ENCODE measurements around the gene TGM3.

The TGM3 gene

GRCh38 chr20:2365666-2366065 is 69.9 kb downstream of the TGM3 start:
- Histone ChIP-seq H3K4me3 (ENCODE audit: low read depth, low read length) (no peak overlapping the region), H3K9ac (ENCODE audit: low read depth, low read length) (no peak overlapping the region), H3K27me3 (ENCODE audit: control insufficient read depth, insufficient read depth, low read length) (no peaks in the 10 kb centered on the region), H3K9me3 (ENCODE audit: control insufficient read depth, insufficient read depth, low read length) (no peaks in the 10 kb centered on the region), H3K36me3 (ENCODE audit: control insufficient read depth, insufficient read depth, low read length) (no peaks in the 10 kb centered on the region), H3K4me1 (ENCODE audit: control insufficient read depth, insufficient read depth, low read length) (no peaks in the 10 kb centered on the region)

- H3K4me1 ChIP-seq (ENCODE audit: control insufficient read depth, insufficient read depth, low read length) = no peaks in the 10 kb centered on the region
- no peak overlapping the region for H3K9ac ChIP-seq (ENCODE audit: low read depth, low read length)
- H3K9me3 ChIP-seq (ENCODE audit: control insufficient read depth, insufficient read depth, low read length) = no peaks in the 10 kb centered on the region
- no peaks in the 10 kb centered on the region for H3K27me3 ChIP-seq (ENCODE audit: control insufficient read depth, insufficient read depth, low read length)
- H3K4me3 ChIP-seq (ENCODE audit: low read depth, low read length) = no peak overlapping the region
- H3K36me3 ChIP-seq (ENCODE audit: control insufficient read depth, insufficient read depth, low read length) = no peaks in the 10 kb centered on the region
These were observed 72.8 kb downstream of the TGM3 start for GRCh38 chr20:2368621-2369020.

- no peaks in the 10 kb centered on the region for H3K4me1 ChIP-seq (ENCODE audit: control insufficient read depth, insufficient read depth, low read length)
- no peaks in the 10 kb centered on the region for H3K27me3 ChIP-seq (ENCODE audit: control insufficient read depth, insufficient read depth, low read length)
- no peaks in the 10 kb centered on the region for H3K9me3 ChIP-seq (ENCODE audit: control insufficient read depth, insufficient read depth, low read length)
- H3K36me3 ChIP-seq (ENCODE audit: control insufficient read depth, insufficient read depth, low read length) = no peaks in the 10 kb centered on the region
- no peak overlapping the region for H3K9ac ChIP-seq (ENCODE audit: low read depth, low read length)
- H3K4me3 ChIP-seq (ENCODE audit: low read depth, low read length) = no peak overlapping the region
These were observed 77.3 kb downstream of the TGM3 start for GRCh38 chr20:2373098-2373497.

- H3K9me3 ChIP-seq (ENCODE audit: control insufficient read depth, insufficient read depth, low read length) = no peaks in the 10 kb centered on the region
- no peak overlapping the region for H3K4me3 ChIP-seq (ENCODE audit: low read depth, low read length)
- H3K4me1 ChIP-seq (ENCODE audit: control insufficient read depth, insufficient read depth, low read length) = no peaks in the 10 kb centered on the region
- H3K27me3 ChIP-seq (ENCODE audit: control insufficient read depth, insufficient read depth, low read length) = no peaks in the 10 kb centered on the region
- no peaks in the 10 kb centered on the region for H3K36me3 ChIP-seq (ENCODE audit: control insufficient read depth, insufficient read depth, low read length)
- no peak overlapping the region for H3K9ac ChIP-seq (ENCODE audit: low read depth, low read length)
These were observed 78.7 kb downstream of the TGM3 start for GRCh38 chr20:2374346-2375125.

GRCh38 chr20:2378893-2379292 is 83.1 kb downstream of the TGM3 start:
- Histone ChIP-seq H3K4me1 (ENCODE audit: control insufficient read depth, insufficient read depth, low read length) (peaks cover 2% of the 10 kb centered on the region), H3K36me3 (ENCODE audit: control insufficient read depth, insufficient read depth, low read length) (peaks cover 3% of the 10 kb centered on the region), H3K9ac (ENCODE audit: low read depth, low read length) (no peak overlapping the region), H3K4me3 (ENCODE audit: low read depth, low read length) (no peak overlapping the region), H3K9me3 (ENCODE audit: control insufficient read depth, insufficient read depth, low read length) (no peaks in the 10 kb centered on the region), H3K27me3 (ENCODE audit: control insufficient read depth, insufficient read depth, low read length) (no peaks in the 10 kb centered on the region)

- no peak overlapping the region for H3K9ac ChIP-seq (ENCODE audit: low read depth, low read length)
These were observed 83.9 kb downstream of the TGM3 start for GRCh38 chr20:2379511-2380229.

GRCh38 chr20:2380601-2381000 is 84.8 kb downstream of the TGM3 start, which contains the start of gene TGM6:
Gene TGM6 (plus strand): TSS chr20:2380901. CDS start chr20:2380969, 68 bp downstream.
- Histone ChIP-seq H3K27me3 (ENCODE audit: control insufficient read depth, insufficient read depth, low read length) (no peaks in the 10 kb centered on the region), H3K36me3 (ENCODE audit: control insufficient read depth, insufficient read depth, low read length) (peaks cover 3% of the 10 kb centered on the region), H3K4me3 (ENCODE audit: low read depth, low read length) (no peak within 1 kb of the TSS), H3K9ac (ENCODE audit: low read depth, low read length) (no peak within 1 kb of the TSS), H3K4me1 (ENCODE audit: control insufficient read depth, insufficient read depth, low read length) (peaks cover 2% of the 10 kb centered on the region), H3K9me3 (ENCODE audit: control insufficient read depth, insufficient read depth, low read length) (no peaks in the 10 kb centered on the region)

More at GRCh38 chr20:2379511-2380229, 83.9 kb downstream of the TGM3 start:
- H3K4me1 ChIP-seq (ENCODE audit: control insufficient read depth, insufficient read depth, low read length) = peaks cover 2% of the 10 kb centered on the region
- no peaks in the 10 kb centered on the region for H3K27me3 ChIP-seq (ENCODE audit: control insufficient read depth, insufficient read depth, low read length)
- H3K9me3 ChIP-seq (ENCODE audit: control insufficient read depth, insufficient read depth, low read length) = no peaks in the 10 kb centered on the region
- H3K4me3 ChIP-seq (ENCODE audit: low read depth, low read length) = no peak overlapping the region
- peaks cover 3% of the 10 kb centered on the region for H3K36me3 ChIP-seq (ENCODE audit: control insufficient read depth, insufficient read depth, low read length)

GRCh38 chr20:2381303-2381702 is 85.5 kb downstream of the TGM3 start:
- H3K27me3 ChIP-seq (ENCODE audit: control insufficient read depth, insufficient read depth, low read length) = no peaks in the 10 kb centered on the region
- no peak overlapping the region for H3K9ac ChIP-seq (ENCODE audit: low read depth, low read length)
- peaks cover 2% of the 10 kb centered on the region for H3K4me1 ChIP-seq (ENCODE audit: control insufficient read depth, insufficient read depth, low read length)
- H3K9me3 ChIP-seq (ENCODE audit: control insufficient read depth, insufficient read depth, low read length) = no peaks in the 10 kb centered on the region
- H3K36me3 ChIP-seq (ENCODE audit: control insufficient read depth, insufficient read depth, low read length) = peaks cover 3% of the 10 kb centered on the region
- H3K4me3 ChIP-seq (ENCODE audit: low read depth, low read length) = no peak overlapping the region

GRCh38 chr20:2382833-2383232 is 87.0 kb downstream of the TGM3 start:
- Histone ChIP-seq H3K36me3 (ENCODE audit: control insufficient read depth, insufficient read depth, low read length) (peaks cover 3% of the 10 kb centered on the region), H3K9me3 (ENCODE audit: control insufficient read depth, insufficient read depth, low read length) (no peaks in the 10 kb centered on the region), H3K27me3 (ENCODE audit: control insufficient read depth, insufficient read depth, low read length) (no peaks in the 10 kb centered on the region), H3K4me3 (ENCODE audit: low read depth, low read length) (no peak overlapping the region), H3K9ac (ENCODE audit: low read depth, low read length) (no peak overlapping the region), H3K4me1 (ENCODE audit: control insufficient read depth, insufficient read depth, low read length) (peaks cover 2% of the 10 kb centered on the region)

GRCh38 chr20:2385026-2385425 is 89.2 kb downstream of the TGM3 start:
- peaks cover under 1% of the 10 kb centered on the region for H3K4me1 ChIP-seq (ENCODE audit: control insufficient read depth, insufficient read depth, low read length)
- peaks cover 3% of the 10 kb centered on the region for H3K36me3 ChIP-seq (ENCODE audit: control insufficient read depth, insufficient read depth, low read length)
- no peaks in the 10 kb centered on the region for H3K27me3 ChIP-seq (ENCODE audit: control insufficient read depth, insufficient read depth, low read length)
- no peaks in the 10 kb centered on the region for H3K9me3 ChIP-seq (ENCODE audit: control insufficient read depth, insufficient read depth, low read length)
- no peak overlapping the region for H3K4me3 ChIP-seq (ENCODE audit: low read depth, low read length)
- no peak overlapping the region for H3K9ac ChIP-seq (ENCODE audit: low read depth, low read length)

GRCh38 chr20:2385496-2385895 is 89.7 kb downstream of the TGM3 start:
- Histone ChIP-seq H3K4me3 (ENCODE audit: low read depth, low read length) (no peak overlapping the region), H3K4me1 (ENCODE audit: control insufficient read depth, insufficient read depth, low read length) (no peaks in the 10 kb centered on the region), H3K27me3 (ENCODE audit: control insufficient read depth, insufficient read depth, low read length) (no peaks in the 10 kb centered on the region), H3K9ac (ENCODE audit: low read depth, low read length) (no peak overlapping the region), H3K9me3 (ENCODE audit: control insufficient read depth, insufficient read depth, low read length) (no peaks in the 10 kb centered on the region), H3K36me3 (ENCODE audit: control insufficient read depth, insufficient read depth, low read length) (no peaks in the 10 kb centered on the region)
